Caco-2 (cell line): ENCODE measurements around the gene GPC5. TPM values are rescaled to one million over a fixed set of nuclear protein-coding genes. Genes with fewer than 3 reads are reported as not detected.
"Not testable (repeated sequence)": the region's sequence is repeated elsewhere in the genome, so short reads cannot be mapped to it uniquely, and the experiment has no call there.

Experiments
- BruUV-seq: library from RNA; stranded (reverse); fragments of 400-500 nt; replicated peaks from 2 replicates; lab custom pipeline; 2021; lab: Mats Ljungman, UMichigan
- CTCF ChIA-PET: fragments of 300-600 bp; sonication (Branson Sonifier 250); formaldehyde crosslinking; loops from one replicate; lab custom pipeline; 2022; ENCODE audit warnings: antibody characterized with exemption; lab: Charles Lee
- POLR2A ChIA-PET: fragments of 300-600 bp; sonication (Branson Sonifier 250); formaldehyde crosslinking; loops from one replicate; lab custom pipeline; 2022; ENCODE audit warnings: antibody characterized with exemption; lab: Charles Lee
- DNase-seq, 2 experiments: peaks; one replicate each; pipeline versions ENCODE4 v3.0.0 to v3.0.0-alpha.2; 2020 to 2022
- H3K27me3 ChIP-seq: replicated peaks from 2 replicates; pipeline ENCODE4 v1.6.0; 2011; ENCODE audit warnings: low read length; ENCODE audit not compliant: control insufficient read depth, insufficient read depth
- H3K36me3 ChIP-seq: 2 replicates; pipeline ENCODE4 v1.5.1; 2011; ENCODE audit warnings: low read length; ENCODE audit not compliant: control insufficient read depth, insufficient read depth
- H3K4me1 ChIP-seq: fragments of 250-450 bp; sonication (Bioruptor Pico); 2 replicates; pipeline ENCODE4 v1.5.1; 2020; ENCODE audit warnings: mild to moderate bottlenecking
- H3K4me3 ChIP-seq: 2 replicates; pipeline ENCODE4 v1.5.1; 2011; ENCODE audit warnings: low read depth, mild to moderate bottlenecking, control low read depth, low read length
- H3K9me3 ChIP-seq: fragments of 250-450 bp; sonication (Bioruptor Pico); 2 replicates; pipeline ENCODE4 v1.5.1; 2020; ENCODE audit warnings: mild to moderate bottlenecking, moderate library complexity
- H3K27ac Mint-ChIP-seq: one replicate; pipeline ENCODE4 v1.8.0; 2022; ENCODE audit warnings: mixed read lengths; ENCODE audit not compliant: unreplicated experiment
- H3K27me3 Mint-ChIP-seq: one replicate; pipeline ENCODE4 v1.8.0; 2022; ENCODE audit warnings: mixed read lengths; ENCODE audit not compliant: insufficient read depth, unreplicated experiment
- H3K36me3 Mint-ChIP-seq: one replicate; pipeline ENCODE4 v1.8.0; 2022; ENCODE audit warnings: mild to moderate bottlenecking, mixed read lengths; ENCODE audit not compliant: insufficient read depth, unreplicated experiment
- H3K4me1 Mint-ChIP-seq: one replicate; pipeline ENCODE4 v1.8.0; 2022; ENCODE audit warnings: low read depth, mixed read lengths; ENCODE audit not compliant: unreplicated experiment
- H3K4me3 Mint-ChIP-seq: one replicate; pipeline ENCODE4 v1.8.0; 2022; ENCODE audit warnings: mild to moderate bottlenecking, moderate library complexity, mixed read lengths; ENCODE audit not compliant: unreplicated experiment
- H3K9me3 Mint-ChIP-seq: one replicate; pipeline ENCODE4 v1.8.0; 2022; ENCODE audit warnings: mixed read lengths; ENCODE audit not compliant: unreplicated experiment
- intact Hi-C: fragments of 100-400 bp; cut with micrococcal nuclease; formaldehyde crosslinking; loops from one replicate; pipeline ENCODE4 v1.10.0; 2022; ENCODE audit not compliant: unreplicated experiment
- total RNA-seq: library from RNA; stranded (reverse); gene quantifications from 2 replicates; pipeline ENCODE4 v1.2.3, GENCODE V29; 2022
- TF ChIP-seq, protein P1 (sequence below), 2 experiments: fragments of 200-600 bp in 1 of 2; IDR thresholded peaks; 1 replicate in 1 of 2; 2 replicates in 1 of 2; pipeline versions ENCODE4 v1.5.1 to v1.8.0; 2011 to 2022; ENCODE audit warnings: antibody characterized with exemption in 1 of 2, control low read depth in 1 of 2, inconsistent platforms in 1 of 2, low read depth in 1 of 2, low read length in 1 of 2, mild to moderate bottlenecking in 1 of 2, moderate library complexity in 1 of 2; ENCODE audit not compliant: insufficient read depth in 1 of 2, severe bottlenecking in 1 of 2, unreplicated experiment in 1 of 2

The GPC5 gene
- total RNA-seq, 1 experiment from 2014 or later, result 4.1 TPM

- no peak overlapping the region for H3K4me3 ChIP-seq
Observed at GRCh38 chr13:91406619-91407018, 8.2 kb downstream of the GPC5 start.

GRCh38 chr13:91408971-91409370 is 10.6 kb downstream of the GPC5 start:
- no peaks in the 10 kb centered on the region for H3K9me3 ChIP-seq
- H3K27me3 ChIP-seq, result no peaks in the 10 kb centered on the region
- CTCF ChIA-PET, result no interaction called here
- TF ChIP-seq, protein P1, sequence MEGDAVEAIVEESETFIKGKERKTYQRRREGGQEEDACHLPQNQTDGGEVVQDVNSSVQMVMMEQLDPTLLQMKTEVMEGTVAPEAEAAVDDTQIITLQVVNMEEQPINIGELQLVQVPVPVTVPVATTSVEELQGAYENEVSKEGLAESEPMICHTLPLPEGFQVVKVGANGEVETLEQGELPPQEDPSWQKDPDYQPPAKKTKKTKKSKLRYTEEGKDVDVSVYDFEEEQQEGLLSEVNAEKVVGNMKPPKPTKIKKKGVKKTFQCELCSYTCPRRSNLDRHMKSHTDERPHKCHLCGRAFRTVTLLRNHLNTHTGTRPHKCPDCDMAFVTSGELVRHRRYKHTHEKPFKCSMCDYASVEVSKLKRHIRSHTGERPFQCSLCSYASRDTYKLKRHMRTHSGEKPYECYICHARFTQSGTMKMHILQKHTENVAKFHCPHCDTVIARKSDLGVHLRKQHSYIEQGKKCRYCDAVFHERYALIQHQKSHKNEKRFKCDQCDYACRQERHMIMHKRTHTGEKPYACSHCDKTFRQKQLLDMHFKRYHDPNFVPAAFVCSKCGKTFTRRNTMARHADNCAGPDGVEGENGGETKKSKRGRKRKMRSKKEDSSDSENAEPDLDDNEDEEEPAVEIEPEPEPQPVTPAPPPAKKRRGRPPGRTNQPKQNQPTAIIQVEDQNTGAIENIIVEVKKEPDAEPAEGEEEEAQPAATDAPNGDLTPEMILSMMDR (IDR thresholded peaks at IDR 0.05; ENCODE audit: insufficient read depth in 1 of 2, low read depth in 1 of 2, low read length in 1 of 2, severe bottlenecking in 1 of 2, unreplicated experiment in 1 of 2), result no peak
- POLR2A ChIA-PET, result no interaction called here
- BruUV-seq, result no TSS peak
- Mint-ChIP-seq H3K9me3 (no peaks in the 10 kb centered on the region), H3K4me3 (no peak overlapping the region), H3K27ac (no peak overlapping the region), H3K27me3 (no peaks in the 10 kb centered on the region), H3K36me3 (no peaks in the 10 kb centered on the region), H3K4me1 (no peaks in the 10 kb centered on the region)
- intact Hi-C loops, result no loop called here
- no peaks in the 10 kb centered on the region for H3K36me3 ChIP-seq
- no peaks in the 10 kb centered on the region; the same call in 1 of the 2 replicates for H3K4me1 ChIP-seq
- no peak overlapping the region for H3K4me3 ChIP-seq
- DNase-seq, result no peak

More at GRCh38 chr13:91406619-91407018, 8.2 kb downstream of the GPC5 start:
- Histone ChIP-seq H3K4me1 (no peaks in the 10 kb centered on the region; the same call in 1 of the 2 replicates), H3K36me3 (no peaks in the 10 kb centered on the region), H3K27me3 (no peaks in the 10 kb centered on the region), H3K9me3 (no peaks in the 10 kb centered on the region)
- DNase-seq, result peak; percentile 50 to 73
- Mint-ChIP-seq H3K4me3 (no peak overlapping the region), H3K36me3 (no peaks in the 10 kb centered on the region), H3K27me3 (peaks cover 3% of the 10 kb centered on the region), H3K27ac (peak overlapping the region; percentile 16), H3K9me3 (no peaks in the 10 kb centered on the region), H3K4me1 (no peaks in the 10 kb centered on the region)
- TF ChIP-seq, protein P1 (IDR thresholded peaks at IDR 0.05; ENCODE audit: insufficient read depth in 1 of 2, low read depth in 1 of 2, low read length in 1 of 2, severe bottlenecking in 1 of 2, unreplicated experiment in 1 of 2), result peak; percentile 62 to 65
- intact Hi-C loops, result loop anchor here (1.0 to 2.0 kb wide), 5 partner anchors 25 to 376 kb away; no protein-coding TSS in a partner anchor
- no TSS peak for BruUV-seq
- CTCF ChIA-PET, result interaction anchor here (1.8 to 2.0 kb wide), 2 partner anchors 25 to 33 kb away, joined by 4 to 15 read pairs; no protein-coding TSS in a partner anchor
- POLR2A ChIA-PET, result no interaction called here

DNA sequence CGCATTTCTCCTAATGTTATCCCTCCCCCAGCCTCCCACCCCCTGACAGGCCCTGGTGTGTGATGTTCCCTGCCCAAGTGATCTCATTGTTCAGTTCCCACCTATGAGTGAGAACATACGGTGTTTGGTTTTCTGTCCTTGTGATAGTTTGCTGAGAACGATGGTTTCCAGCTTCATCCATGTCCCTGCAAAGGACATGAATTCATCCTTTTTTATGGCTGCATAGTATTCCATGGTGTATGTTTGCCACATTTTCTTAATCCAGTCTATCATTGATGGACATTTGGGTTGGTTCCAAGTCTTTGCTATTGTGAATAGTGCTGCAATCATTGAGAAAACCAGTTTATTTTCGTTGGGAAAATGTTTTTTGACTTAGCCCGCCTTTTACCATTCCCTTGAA is 18.2 kb downstream of the GPC5 start:
- peaks cover 14% of the 10 kb centered on the region for H3K4me1 Mint-ChIP-seq
- intact Hi-C loops, BruUV-seq, H3K9me3 Mint-ChIP-seq, H3K27me3 Mint-ChIP-seq, DNase-seq, CTCF ChIA-PET, H3K36me3 Mint-ChIP-seq, H3K4me3 Mint-ChIP-seq, H3K27ac Mint-ChIP-seq, H3K4me3 ChIP-seq, H3K9me3 ChIP-seq, H3K27me3 ChIP-seq, POLR2A ChIA-PET, H3K36me3 ChIP-seq: not testable (repeated sequence)
- H3K4me1 ChIP-seq, result peaks cover 13% of the 10 kb centered on the region
